PC-3 (cell line): ENCODE data around the gene PRKCE. TPM values are rescaled to one million over a fixed set of nuclear protein-coding genes. Genes with fewer than 3 reads are reported as not detected.

Experiments used
- ATAC-seq: fragments of 200-7000 bp; cut with Tn5 transposase; 2 replicates; pipeline ENCODE4 v1.9.1; 2020; ENCODE audit warnings: mild to moderate bottlenecking, moderate library complexity
- BruUV-seq: library from RNA; stranded (reverse); fragments of 400-500 nt; replicated peaks from 2 replicates; lab custom pipeline; 2021; lab: Mats Ljungman, UMichigan
- CTCF ChIA-PET: fragments of 300-600 bp; sonication (Branson Sonifier 250); formaldehyde crosslinking; loops from one replicate; lab custom pipeline; 2022; ENCODE audit warnings: antibody characterized with exemption; lab: Charles Lee
- POLR2A ChIA-PET: fragments of 300-600 bp; sonication (Branson Sonifier 250); formaldehyde crosslinking; loops from one replicate; lab custom pipeline; 2022; ENCODE audit warnings: antibody characterized with exemption; ENCODE audit not compliant: unreplicated experiment; lab: Charles Lee
- DNase-seq: peaks from one replicate; pipeline ENCODE4 v3.0.0-alpha.2; 2015
- H2AFZ ChIP-seq: fragments of 300-600 bp; sonication (generic); 2 replicates; pipeline ENCODE4 v1.6.0; 2016; ENCODE audit warnings: antibody characterized with exemption, low read length
- H3F3A ChIP-seq: fragments of 300-600 bp; sonication (generic); one replicate; pipeline ENCODE4 v1.6.0; 2017; ENCODE audit warnings: antibody characterized with exemption, low read length, control low read depth, mild to moderate bottlenecking; ENCODE audit not compliant: unreplicated experiment
- H3K27ac ChIP-seq: fragments of 300-600 bp; sonication (generic); 2 replicates; pipeline ENCODE4 v1.5.1; 2016; ENCODE audit warnings: mild to moderate bottlenecking, low read length
- H3K27me3 ChIP-seq: fragments of 300-600 bp; sonication (generic); 2 replicates; pipeline ENCODE4 v1.6.1; 2016; ENCODE audit warnings: low read length, mixed read lengths
- H3K36me3 ChIP-seq: fragments of 300-600 bp; sonication (generic); 2 replicates; pipeline ENCODE4 v1.6.1; 2016; ENCODE audit warnings: low read depth, mixed run types, low read length, mixed read lengths
- H3K4me1 ChIP-seq: fragments of 300-600 bp; sonication (generic); 2 replicates; pipeline ENCODE4 v1.5.1; 2016; ENCODE audit warnings: low read length; ENCODE audit not compliant: insufficient read depth
- H3K4me2 ChIP-seq: fragments of 300-600 bp; sonication (generic); 2 replicates; pipeline ENCODE4 v1.6.0; 2016; ENCODE audit warnings: low read length
- H3K4me3 ChIP-seq: fragments of 300-600 bp; sonication (generic); 2 replicates; pipeline ENCODE4 v1.5.1; 2016; ENCODE audit warnings: mild to moderate bottlenecking, low read length, mixed read lengths
- H3K79me2 ChIP-seq: fragments of 300-600 bp; sonication (generic); 2 replicates; pipeline ENCODE4 v1.6.1; 2017; ENCODE audit warnings: low read length, mixed read lengths
- H3K9ac ChIP-seq: fragments of 300-600 bp; sonication (generic); 2 replicates; pipeline ENCODE4 v1.6.0; 2016; ENCODE audit warnings: mild to moderate bottlenecking, low read length
- H3K9me2 ChIP-seq: fragments of 300-600 bp; sonication (generic); replicated peaks from 2 replicates; pipeline ENCODE4 v1.6.1; 2016; ENCODE audit warnings: mixed run types, low read length, mixed read lengths
- H3K9me3 ChIP-seq: fragments of 300-600 bp; sonication (generic); 2 replicates; pipeline ENCODE4 v1.6.1; 2016; ENCODE audit warnings: low read length, mixed read lengths
- H4K20me1 ChIP-seq: fragments of 300-600 bp; sonication (generic); 2 replicates; pipeline ENCODE4 v1.6.1; 2016; ENCODE audit warnings: low read length, mixed read lengths
- CTCF ChIP-seq: fragments of 300-600 bp; sonication (generic); conservative IDR thresholded peaks from 2 replicates; pipeline ENCODE4 v1.5.1; 2017; ENCODE audit warnings: antibody characterized with exemption, low read depth, mild to moderate bottlenecking, low read length
- EZH2 ChIP-seq: fragments of 300-600 bp; sonication (generic); IDR thresholded peaks from one replicate; pipeline ENCODE4 v1.6.1; 2017; ENCODE audit warnings: antibody characterized with exemption, mild to moderate bottlenecking, low read length; ENCODE audit not compliant: unreplicated experiment
- EZH2phosphoT487 ChIP-seq: fragments of 300-600 bp; sonication (generic); IDR thresholded peaks from 2 replicates; pipeline ENCODE4 v1.6.1; 2018; ENCODE audit warnings: mild to moderate bottlenecking, antibody characterized with exemption, low read length, borderline replicate concordance
- intact Hi-C: fragments of 100-400 bp; cut with micrococcal nuclease; formaldehyde crosslinking; loops from 2 replicates; pipeline ENCODE4 v1.9.0; 2023
- total RNA-seq: library from RNA; depleted of rRNA; stranded (reverse); fragments of >200 nt; gene quantifications from 2 replicates; pipeline ENCODE4 v1.2.3, GENCODE V29; 2014

The PRKCE gene
- total RNA-seq, 1 experiment from 2014 or later: 7.0 TPM

DNA sequence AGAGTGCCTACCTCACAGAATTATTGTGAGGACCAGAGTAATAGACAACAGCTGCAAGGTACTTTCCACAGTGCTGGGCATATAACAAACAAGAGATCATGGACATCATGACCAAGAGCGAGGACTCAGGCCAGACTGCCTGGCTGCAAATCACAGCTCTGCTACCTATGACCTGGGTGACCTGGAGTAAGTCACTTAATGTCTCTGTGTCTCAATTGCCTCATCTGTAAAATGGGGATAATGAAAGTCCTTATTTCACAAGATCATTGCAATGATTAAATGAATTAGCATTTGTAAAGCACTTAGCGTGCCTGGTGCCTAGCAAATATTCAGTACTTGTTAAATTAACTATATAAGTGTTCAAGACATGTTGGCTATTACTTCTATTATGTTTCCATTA is 59.7 kb downstream of the PRKCE start:
- POLR2A ChIA-PET: no interaction called here

DNA sequence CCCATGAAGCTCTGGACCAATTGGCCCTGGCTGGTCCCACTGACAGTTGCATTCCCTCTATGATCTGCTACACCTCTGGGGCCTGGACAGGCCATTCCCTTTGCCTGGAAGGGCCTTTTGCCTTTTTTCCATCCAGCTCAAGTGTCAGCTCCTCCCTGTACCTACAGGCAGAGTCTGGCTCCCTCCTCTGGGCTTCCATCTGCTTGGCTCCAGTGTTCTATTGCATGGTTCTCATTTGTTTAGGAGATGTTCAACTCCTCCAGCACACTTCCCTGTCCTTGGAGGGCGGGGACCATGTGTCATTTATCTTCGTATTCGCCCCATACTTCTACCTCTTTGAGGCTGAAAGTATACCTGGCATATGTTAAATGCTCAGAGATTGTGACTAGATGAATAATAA is 61.1 kb downstream of the PRKCE start:
- POLR2A ChIA-PET: no interaction called here
- BruUV-seq: no TSS peak
- intact Hi-C loops: loop anchor here (1.0 kb wide), 1 partner anchor 68 kb away; no protein-coding TSS in a partner anchor

More for the DNA sequence above, 59.7 kb downstream of the PRKCE start:
- H4K20me1 ChIP-seq: no peaks in the 10 kb centered on the region
- no peaks in the 10 kb centered on the region for H3F3A ChIP-seq
- ATAC-seq (no peak), DNase-seq (no peak)
- H2AFZ ChIP-seq: no peak overlapping the region
- no peak overlapping the region for H3K9ac ChIP-seq
- no peaks in the 10 kb centered on the region for H3K79me2 ChIP-seq
- H3K4me1 ChIP-seq: peaks cover 15% of the 10 kb centered on the region
- CTCF ChIA-PET: no interaction called here
- no peaks in the 10 kb centered on the region for H3K9me2 ChIP-seq
- no peak overlapping the region for H3K4me3 ChIP-seq
- intact Hi-C loops: no loop called here
- H3K27me3 ChIP-seq: no peaks in the 10 kb centered on the region
- no peak overlapping the region for H3K4me2 ChIP-seq
- TF ChIP-seq EZH2phosphoT487: no peak
- no peak for TF ChIP-seq EZH2
- no peak for TF ChIP-seq CTCF
- no peak overlapping the region for H3K27ac ChIP-seq
- no peaks in the 10 kb centered on the region for H3K36me3 ChIP-seq
- no TSS peak for BruUV-seq
- no peaks in the 10 kb centered on the region for H3K9me3 ChIP-seq

More for the DNA sequence above, 61.1 kb downstream of the PRKCE start:
- Histone ChIP-seq H3F3A (no peaks in the 10 kb centered on the region), H3K9me2 (no peaks in the 10 kb centered on the region), H3K4me1 (peaks cover 15% of the 10 kb centered on the region), H3K79me2 (no peaks in the 10 kb centered on the region), H3K9me3 (no peaks in the 10 kb centered on the region), H3K27me3 (no peaks in the 10 kb centered on the region), H4K20me1 (no peaks in the 10 kb centered on the region), H3K4me3 (no peak overlapping the region), H3K27ac (no peak overlapping the region), H3K9ac (no peak overlapping the region), H3K36me3 (no peaks in the 10 kb centered on the region), H2AFZ (no peak overlapping the region), H3K4me2 (no peak overlapping the region)
- CTCF ChIA-PET: interaction anchor here (1.0 to 1.3 kb wide), 2 partner anchors 63 to 68 kb away, joined by 4 to 12 read pairs; no protein-coding TSS in a partner anchor
- ATAC-seq (peak; percentile 58), DNase-seq (peak; percentile 38)
- no peak for TF ChIP-seq EZH2
- no peak for TF ChIP-seq EZH2phosphoT487
- peak; percentile 32; the same call in 1 of the 2 replicates for TF ChIP-seq CTCF
